WTC11 (cell line): ENCODE data around the gene GPX8. TPM values are rescaled to one million over a fixed set of nuclear protein-coding genes. Genes with fewer than 3 reads are reported as not detected.

Experiments
- ATAC-seq: fragments of 200-7000 bp; cut with Tn5 transposase; 2 replicates; pipeline ENCODE4 v1.10.0; 2021; ENCODE audit warnings: mild to moderate bottlenecking, moderate library complexity
- CTCF ChIA-PET: fragments of 300-600 bp; sonication (Branson Sonifier 250); formaldehyde crosslinking; loops from one replicate; lab custom pipeline; 2021; ENCODE audit warnings: antibody characterized with exemption; lab: Charles Lee
- POLR2A ChIA-PET: fragments of 350-600 bp; sonication (Branson Sonifier 250); formaldehyde crosslinking; loops from one replicate; lab custom pipeline; 2021; ENCODE audit warnings: antibody characterized with exemption; lab: Charles Lee
- DNase-seq: peaks from one replicate; pipeline ENCODE4 v3.0.0; 2021; ENCODE audit warnings: low spot score
- H3K27ac Mint-ChIP-seq: 2 replicates; pipeline ENCODE4 v1.8.0; 2021; ENCODE audit warnings: mixed read lengths
- H3K27me3 Mint-ChIP-seq: 2 replicates; pipeline ENCODE4 v1.8.0; 2021; ENCODE audit warnings: low read depth, mild to moderate bottlenecking, moderate library complexity, mixed read lengths
- H3K36me3 Mint-ChIP-seq: 2 replicates; pipeline ENCODE4 v1.8.0; 2021; ENCODE audit warnings: mixed read lengths
- H3K4me1 Mint-ChIP-seq: 2 replicates; pipeline ENCODE4 v1.8.0; 2022; ENCODE audit warnings: mixed read lengths
- H3K4me3 Mint-ChIP-seq: 2 replicates; pipeline ENCODE4 v1.8.0; 2021; ENCODE audit warnings: mild to moderate bottlenecking, moderate library complexity, mixed read lengths
- H3K9me3 Mint-ChIP-seq: 2 replicates; pipeline ENCODE4 v1.8.0; 2021; ENCODE audit warnings: mixed read lengths
- AR ChIP-seq: fragments of 250-450 bp; sonication (Bioruptor Pico); IDR thresholded peaks from 2 replicates; pipeline ENCODE4 v1.9.0; 2021; ENCODE audit warnings: mild to moderate bottlenecking
- CREB1 ChIP-seq: sonication (generic); formaldehyde crosslinking; IDR thresholded peaks from 2 replicates; pipeline ENCODE4 v1.8.0; 2023; ENCODE audit warnings: mild to moderate bottlenecking, missing genetic modification reagents
- CREM ChIP-seq: sonication (generic); formaldehyde crosslinking; IDR thresholded peaks from 2 replicates; pipeline ENCODE4 v1.8.1; 2022; ENCODE audit warnings: mild to moderate bottlenecking, missing genetic modification reagents, moderate library complexity
- EMX1 ChIP-seq: fragments of 250-450 bp; sonication (Bioruptor Pico); IDR thresholded peaks from 2 replicates; pipeline ENCODE4 v1.8.0; 2021; ENCODE audit warnings: mild to moderate bottlenecking
- FOXJ3 ChIP-seq: sonication (generic); formaldehyde crosslinking; IDR thresholded peaks from 2 replicates; pipeline ENCODE4 v1.9.0; 2021; ENCODE audit warnings: missing genetic modification reagents, mild to moderate bottlenecking, borderline replicate concordance
- FOXP1 ChIP-seq: sonication (generic); formaldehyde crosslinking; IDR thresholded peaks from 2 replicates; pipeline ENCODE4 v1.8.0; 2022; ENCODE audit warnings: missing genetic modification reagents, mild to moderate bottlenecking, moderate library complexity, borderline replicate concordance
- KAT7 ChIP-seq: sonication (generic); formaldehyde crosslinking; IDR thresholded peaks from 2 replicates; pipeline ENCODE4 v1.8.1; 2023; ENCODE audit warnings: missing genetic modification reagents, mild to moderate bottlenecking, borderline replicate concordance
- NFE2L1 ChIP-seq: sonication (generic); formaldehyde crosslinking; IDR thresholded peaks from 2 replicates; pipeline ENCODE4 v1.8.1; 2023; ENCODE audit warnings: missing genetic modification reagents
- NR1H2 ChIP-seq: sonication (generic); formaldehyde crosslinking; IDR thresholded peaks from 2 replicates; pipeline ENCODE4 v1.9.0; 2021; ENCODE audit warnings: mild to moderate bottlenecking, moderate library complexity, missing genetic modification reagents
- PRRX2 ChIP-seq: fragments of 250-450 bp; sonication (Bioruptor Pico); IDR thresholded peaks from 2 replicates; pipeline ENCODE4 v1.8.0; 2021; ENCODE audit warnings: mild to moderate bottlenecking
- RELA ChIP-seq: sonication (generic); formaldehyde crosslinking; IDR thresholded peaks from 2 replicates; pipeline ENCODE4 v1.8.1; 2022; ENCODE audit warnings: missing genetic modification reagents, mild to moderate bottlenecking, borderline replicate concordance
- RORB ChIP-seq: fragments of 250-450 bp; sonication (Bioruptor Pico); IDR thresholded peaks from 2 replicates; pipeline ENCODE4 v1.9.0; 2021; ENCODE audit warnings: mild to moderate bottlenecking
- SMAD3 ChIP-seq: sonication (generic); formaldehyde crosslinking; IDR thresholded peaks from 2 replicates; pipeline ENCODE4 v1.8.0; 2022; ENCODE audit warnings: missing genetic modification reagents, mild to moderate bottlenecking, borderline replicate concordance
- STAT6 ChIP-seq: sonication (generic); formaldehyde crosslinking; conservative IDR thresholded peaks from 2 replicates; pipeline ENCODE4 v1.8.1; 2023; ENCODE audit warnings: mild to moderate bottlenecking, low read depth, missing genetic modification reagents, moderate library complexity
- USF1 ChIP-seq: sonication (generic); formaldehyde crosslinking; IDR thresholded peaks from 2 replicates; pipeline ENCODE4 v1.8.0; 2022; ENCODE audit warnings: mild to moderate bottlenecking, missing genetic modification reagents
- ZBTB21 ChIP-seq: sonication (generic); formaldehyde crosslinking; IDR thresholded peaks from 2 replicates; pipeline ENCODE4 v1.8.1; 2023; ENCODE audit warnings: mild to moderate bottlenecking, missing genetic modification reagents, borderline replicate concordance
- ZNF219 ChIP-seq: sonication (generic); formaldehyde crosslinking; IDR thresholded peaks from 2 replicates; pipeline ENCODE4 v1.8.0; 2023; ENCODE audit warnings: missing genetic modification reagents, mild to moderate bottlenecking, borderline replicate concordance
- ZNF232 ChIP-seq: sonication (generic); formaldehyde crosslinking; IDR thresholded peaks from 2 replicates; pipeline ENCODE4 v1.8.0; 2022; ENCODE audit warnings: mild to moderate bottlenecking, missing genetic modification reagents
- ZNF317 ChIP-seq: sonication (generic); formaldehyde crosslinking; IDR thresholded peaks from 2 replicates; pipeline ENCODE4 v1.8.1; 2023; ENCODE audit warnings: low read depth, mild to moderate bottlenecking, moderate library complexity, missing genetic modification reagents, borderline replicate concordance
- ZNF416 ChIP-seq: fragments of 250-450 bp; sonication (Bioruptor Pico); IDR thresholded peaks from 2 replicates; pipeline ENCODE4 v1.9.0; 2021; ENCODE audit warnings: mild to moderate bottlenecking, inconsistent platforms
- ZNF423 ChIP-seq: fragments of 250-450 bp; sonication (Bioruptor Pico); IDR thresholded peaks from 2 replicates; pipeline ENCODE4 v2.1.2; 2022; ENCODE audit warnings: mild to moderate bottlenecking, moderate library complexity
- total RNA-seq: library from RNA; stranded (reverse); gene quantifications from 3 replicates; pipeline ENCODE4 v1.2.3, GENCODE V29; 2021
- TF ChIP-seq, protein P1 (sequence below): sonication (generic); formaldehyde crosslinking; IDR thresholded peaks from 2 replicates; pipeline ENCODE4 v1.8.0; 2022; ENCODE audit warnings: mild to moderate bottlenecking, missing genetic modification reagents

The GPX8 gene
- total RNA-seq, 1 experiment from 2014 or later, result 39.2 TPM

GRCh38 chr5:55134053-55134722 lies 25.8 kb upstream of the GPX8 start:
- no peak overlapping the region for H3K4me3 Mint-ChIP-seq
- ChIA-PET CTCF (interaction anchor here (1.2 to 1.4 kb wide), 2 partner anchors 97 to 190 kb away, joined by 3 to 4 read pairs; no protein-coding TSS in a partner anchor), POLR2A (no interaction called here)
- no peaks in the 10 kb centered on the region for H3K27me3 Mint-ChIP-seq
- peaks cover 7% of the 10 kb centered on the region; the same call in 1 of the 2 replicates for H3K36me3 Mint-ChIP-seq
- H3K9me3 Mint-ChIP-seq, result peaks cover 25% of the 10 kb centered on the region
- ATAC-seq (no peak), DNase-seq (no peak)
- TF ChIP-seq CREM (no peak), FOXJ3 (CRISPR knock-in tag) (no peak), USF1 (no peak), FOXP1 (CRISPR knock-in tag) (no peak), AR (no peak), ZNF219 (CRISPR knock-in tag) (no peak), NFE2L1 (CRISPR knock-in tag) (no peak), ZNF423 (CRISPR knock-in tag) (no peak), RORB (no peak), KAT7 (CRISPR knock-in tag) (no peak), ZNF232 (CRISPR knock-in tag) (no peak), NR1H2 (CRISPR knock-in tag) (no peak), ZBTB21 (CRISPR knock-in tag) (no peak), SMAD3 (CRISPR knock-in tag) (no peak), CREB1 (CRISPR knock-in tag) (no peak), EMX1 (CRISPR knock-in tag) (no peak), STAT6 (CRISPR knock-in tag) (no peak), RELA (CRISPR knock-in tag) (no peak)
- TF ChIP-seq, protein P1, sequence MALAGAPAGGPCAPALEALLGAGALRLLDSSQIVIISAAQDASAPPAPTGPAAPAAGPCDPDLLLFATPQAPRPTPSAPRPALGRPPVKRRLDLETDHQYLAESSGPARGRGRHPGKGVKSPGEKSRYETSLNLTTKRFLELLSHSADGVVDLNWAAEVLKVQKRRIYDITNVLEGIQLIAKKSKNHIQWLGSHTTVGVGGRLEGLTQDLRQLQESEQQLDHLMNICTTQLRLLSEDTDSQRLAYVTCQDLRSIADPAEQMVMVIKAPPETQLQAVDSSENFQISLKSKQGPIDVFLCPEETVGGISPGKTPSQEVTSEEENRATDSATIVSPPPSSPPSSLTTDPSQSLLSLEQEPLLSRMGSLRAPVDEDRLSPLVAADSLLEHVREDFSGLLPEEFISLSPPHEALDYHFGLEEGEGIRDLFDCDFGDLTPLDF (CRISPR knock-in tag), result no peak
- H3K27ac Mint-ChIP-seq, result no peak overlapping the region
- no peaks in the 10 kb centered on the region for H3K4me1 Mint-ChIP-seq

DNA sequence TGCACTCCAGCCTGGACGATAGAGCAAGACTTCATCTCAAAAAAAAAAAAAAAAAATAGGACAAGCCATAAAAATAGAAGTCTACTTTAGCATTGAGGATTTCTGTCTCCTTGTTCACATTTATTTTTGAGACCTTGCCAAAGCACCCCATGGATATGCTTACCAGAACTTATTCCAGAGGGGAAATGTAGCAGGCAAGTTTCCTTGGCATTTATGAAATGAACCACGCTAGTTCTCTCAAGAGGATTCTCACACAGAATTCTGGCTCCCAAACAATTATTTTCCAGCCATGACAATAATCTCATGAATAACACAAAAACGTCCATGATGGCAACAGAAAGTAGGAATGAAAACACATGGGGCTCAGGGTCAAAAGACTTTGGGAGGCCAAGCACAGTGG lies 23.4 kb upstream of the GPX8 start:
- Mint-ChIP-seq H3K27ac (no peak overlapping the region), H3K9me3 (peaks cover 7% of the 10 kb centered on the region), H3K4me1 (no peaks in the 10 kb centered on the region), H3K27me3 (no peaks in the 10 kb centered on the region), H3K4me3 (no peak overlapping the region), H3K36me3 (no peaks in the 10 kb centered on the region)
- TF ChIP-seq ZNF416 (CRISPR knock-in tag) (no peak), ZNF317 (no peak), PRRX2 (CRISPR knock-in tag) (no peak)
- ATAC-seq, result no peak
- ChIA-PET POLR2A (no interaction called here), CTCF (interaction anchor here (1.6 kb wide), 1 partner anchor 100 kb away, joined by 5 read pairs; no protein-coding TSS in a partner anchor)
- no peak for DNase-seq
